ENCODE data around the gene HID1.

GRCh38 chr17:74990581-74991105 is 18.1 kb upstream of the HID1 start:
- TF ChIP-seq CTCF (IDR thresholded peaks at IDR 0.05) = no peak
- TF ChIP-seq POLR2A (IDR thresholded peaks at IDR 0.05) = no peak
